ENCODE results near the gene SLC22A5.
"Not testable (repeated sequence)": the region's sequence is repeated elsewhere in the genome, so short reads cannot be mapped to it uniquely, and the experiment has no call there.

SLC22A5 gene

DNA sequence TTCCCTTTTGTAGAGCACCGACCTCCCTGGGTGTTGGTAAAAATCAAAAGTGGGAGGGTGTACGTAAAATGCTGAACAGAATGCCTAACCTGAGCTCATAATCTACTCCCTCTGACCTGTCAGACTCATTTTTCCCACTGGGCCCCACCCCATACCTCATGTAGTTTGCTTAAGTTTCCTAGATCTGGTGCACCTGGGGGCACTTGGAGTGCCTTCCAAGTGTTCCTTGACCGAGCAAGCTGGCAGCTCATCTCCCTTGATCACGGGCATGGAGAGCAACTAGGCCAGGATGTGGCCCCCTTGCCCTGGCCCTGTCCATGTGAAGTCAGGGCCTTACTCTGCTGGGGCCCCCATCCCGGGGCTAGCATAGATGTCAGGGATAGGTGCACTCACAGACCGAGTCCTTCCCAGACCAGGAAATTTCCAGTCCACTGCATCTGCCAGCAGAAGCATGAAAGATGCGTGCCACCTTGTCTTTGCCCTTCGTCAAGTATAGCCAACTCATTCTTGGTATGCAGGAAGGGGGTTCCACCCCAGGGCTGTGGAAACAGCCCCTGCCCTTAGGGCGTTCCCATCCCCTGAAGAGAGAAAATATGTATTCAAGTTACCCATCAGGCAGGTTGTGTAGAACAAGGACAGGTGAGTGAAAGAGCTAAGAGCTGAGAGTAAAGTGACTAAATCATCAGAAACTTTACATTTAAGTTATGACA, 41.9 kb downstream of the SLC22A5 start:
- no peak for DNase-seq (ENCODE audit: low read depth in 2 of 2)

- DNase-seq (ENCODE audit: low read depth in 2 of 2): no peak
Measured at GRCh38 chr5:132413567-132413966, 44.1 kb downstream of the SLC22A5 start.

- DNase-seq (ENCODE audit: low read depth in 2 of 2): no peak
Measured at GRCh38 chr5:132414634-132415378, 45.3 kb downstream of the SLC22A5 start.

- not testable (repeated sequence) for DNase-seq (ENCODE audit: low read depth in 2 of 2)
Measured at GRCh38 chr5:132415516-132415915, 46.0 kb downstream of the SLC22A5 start.

DNA sequence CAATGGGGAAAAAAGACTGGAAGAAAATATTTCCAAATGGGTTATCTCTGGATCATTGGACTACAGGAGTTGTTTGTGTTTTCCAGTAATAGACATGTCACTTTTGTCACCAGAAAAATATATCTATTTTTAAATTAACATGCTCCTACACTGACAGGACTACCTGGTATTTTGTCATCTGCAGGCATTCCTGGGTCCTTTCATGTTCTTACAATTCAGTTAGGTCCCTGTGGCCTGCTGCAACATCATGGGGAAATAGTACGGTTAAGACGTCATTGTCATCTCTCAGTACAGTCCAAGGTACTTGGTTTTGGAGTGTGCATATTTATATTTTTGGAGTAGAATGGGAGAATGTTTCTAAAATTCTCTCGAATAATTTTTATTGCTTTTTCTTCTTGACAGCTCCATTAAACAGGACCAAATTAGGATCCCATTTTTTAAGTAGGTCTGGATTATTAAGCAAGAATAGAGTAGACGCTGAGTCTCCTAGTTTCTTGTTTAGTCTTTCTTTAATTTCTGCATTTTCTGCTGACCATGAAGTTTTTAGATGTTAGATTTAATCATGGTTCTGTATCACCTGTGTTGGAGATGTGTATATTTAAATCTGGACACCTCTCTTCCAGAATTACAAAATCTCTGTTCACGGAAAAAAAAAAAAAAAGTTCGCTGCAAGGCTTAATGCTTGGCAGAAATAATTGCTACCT, 46.9 kb downstream of the SLC22A5 start:
- DNase-seq (ENCODE audit: low read depth in 2 of 2): no peak

DNA sequence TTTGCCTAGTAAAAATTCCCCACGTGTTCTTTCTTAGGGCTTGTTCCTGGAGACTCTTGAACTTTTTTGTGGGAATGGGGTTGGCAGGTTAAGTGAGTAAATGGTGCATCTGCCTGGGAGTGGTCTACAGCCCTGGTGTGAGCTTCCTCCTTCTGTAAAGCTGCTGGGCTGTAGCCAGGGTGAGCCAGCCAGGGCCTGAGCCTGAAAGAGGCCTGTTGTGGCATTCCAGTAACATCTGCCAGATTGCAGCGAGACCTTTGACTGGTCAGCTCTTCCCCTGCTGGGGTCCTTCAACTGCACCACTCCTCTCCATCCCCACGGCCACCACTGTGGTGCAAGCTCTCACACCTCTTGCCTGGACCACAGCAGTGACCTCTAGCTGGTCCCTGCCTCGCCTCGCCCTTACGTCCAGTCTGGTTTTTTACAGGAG, 47.5 kb downstream of the SLC22A5 start:
- no peak for DNase-seq (ENCODE audit: low read depth in 2 of 2)

DNA sequence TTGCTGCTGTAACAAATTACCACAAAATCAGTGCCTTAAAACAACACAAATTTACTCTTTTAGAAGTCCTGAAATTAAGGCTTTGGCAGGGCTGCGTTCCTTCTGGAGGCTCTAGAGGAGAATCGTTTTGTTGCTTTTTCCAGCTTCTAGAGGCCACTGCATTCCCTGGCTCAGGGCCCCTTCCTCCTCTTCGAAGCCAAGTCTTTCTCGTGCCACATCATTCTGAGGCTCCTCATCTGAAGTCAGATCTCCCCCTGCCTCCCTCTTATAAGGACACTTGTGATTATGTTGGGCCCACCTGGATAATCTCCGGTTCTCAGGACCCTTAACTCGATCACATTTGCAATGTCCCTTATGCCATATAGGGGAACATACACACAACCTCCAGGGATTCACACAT, 48.0 kb downstream of the SLC22A5 start:
- DNase-seq (ENCODE audit: low read depth in 2 of 2): no peak

- DNase-seq (ENCODE audit: low read depth in 2 of 2): no peak
Measured at GRCh38 chr5:132417889-132418485, 48.5 kb downstream of the SLC22A5 start.

DNA sequence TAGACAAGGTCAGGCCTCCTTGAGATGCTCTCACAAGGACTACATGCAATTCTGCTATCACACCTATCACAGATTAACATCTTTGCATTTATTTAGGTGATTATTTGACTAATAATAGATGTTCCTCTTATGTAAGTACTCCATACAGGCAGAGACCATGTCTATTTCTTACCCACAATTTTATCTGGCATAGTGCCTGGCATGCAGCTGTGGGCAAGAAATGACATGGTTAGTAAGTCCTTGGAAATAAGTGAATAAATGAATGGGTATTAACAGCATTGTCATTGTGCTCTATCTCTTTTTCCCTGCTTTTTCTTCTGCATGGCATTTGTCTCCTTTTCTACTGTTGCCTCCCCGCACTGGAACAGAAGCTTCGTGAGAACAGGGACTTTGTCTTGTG, 49.4 kb downstream of the SLC22A5 start:
- DNase-seq (ENCODE audit: low read depth in 2 of 2): no peak

- peak; percentile 33 to 45 for DNase-seq (ENCODE audit: low read depth in 2 of 2)
Measured at GRCh38 chr5:132419502-132420468, 50.3 kb downstream of the SLC22A5 start.

- DNase-seq (ENCODE audit: low read depth in 2 of 2): no peak
Measured at GRCh38 chr5:132420706-132421272, 51.3 kb downstream of the SLC22A5 start.

- DNase-seq (ENCODE audit: low read depth in 2 of 2): no peak
Measured at GRCh38 chr5:132421462-132421861, 52.0 kb downstream of the SLC22A5 start.

DNA sequence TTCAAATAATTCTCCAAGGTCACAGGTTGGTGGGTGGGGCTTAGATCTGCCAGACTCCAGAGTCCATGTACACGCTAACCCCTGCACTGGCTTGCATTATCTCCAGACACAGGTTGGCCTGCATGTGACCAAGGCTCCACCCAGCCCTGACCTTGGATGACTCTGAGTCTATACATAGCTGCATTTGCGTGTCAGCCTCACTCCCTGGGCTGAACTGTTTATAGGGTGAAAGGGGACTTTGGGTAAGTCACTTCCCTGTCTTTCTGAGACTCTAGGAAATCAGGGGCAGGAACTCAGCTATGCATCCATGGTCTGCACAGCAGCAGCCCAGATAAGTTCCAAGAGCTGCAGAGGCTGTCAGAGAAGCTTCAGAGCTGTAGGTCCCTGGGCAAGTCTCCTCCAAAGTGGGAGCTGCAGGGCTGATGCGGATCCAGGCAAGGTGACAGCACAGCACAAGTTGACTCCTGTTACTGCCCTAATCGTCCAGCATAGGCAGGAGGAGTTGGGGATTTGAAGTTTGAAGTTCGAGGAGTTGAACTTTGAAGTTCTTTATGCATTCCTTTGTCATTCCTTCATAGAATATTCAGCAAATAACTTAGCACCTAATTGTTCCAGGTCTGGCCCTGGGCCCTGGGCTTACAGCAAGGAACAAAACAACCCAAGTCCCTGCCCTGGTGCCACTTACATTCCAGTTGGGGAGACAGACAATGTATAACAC, 53.4 kb downstream of the SLC22A5 start:
- no peak for DNase-seq (ENCODE audit: low read depth in 2 of 2)

- DNase-seq (ENCODE audit: low read depth in 2 of 2): no peak
Measured at GRCh38 chr5:132423438-132423898, 54.0 kb downstream of the SLC22A5 start.

GRCh38 chr5:132424167-132424880, 54.8 kb downstream of the SLC22A5 start:
- no peak for DNase-seq (ENCODE audit: low read depth in 2 of 2)

- peak; percentile 67 to 79 for DNase-seq (ENCODE audit: low read depth in 2 of 2)
Measured at GRCh38 chr5:132425009-132425937, 55.8 kb downstream of the SLC22A5 start.

DNA sequence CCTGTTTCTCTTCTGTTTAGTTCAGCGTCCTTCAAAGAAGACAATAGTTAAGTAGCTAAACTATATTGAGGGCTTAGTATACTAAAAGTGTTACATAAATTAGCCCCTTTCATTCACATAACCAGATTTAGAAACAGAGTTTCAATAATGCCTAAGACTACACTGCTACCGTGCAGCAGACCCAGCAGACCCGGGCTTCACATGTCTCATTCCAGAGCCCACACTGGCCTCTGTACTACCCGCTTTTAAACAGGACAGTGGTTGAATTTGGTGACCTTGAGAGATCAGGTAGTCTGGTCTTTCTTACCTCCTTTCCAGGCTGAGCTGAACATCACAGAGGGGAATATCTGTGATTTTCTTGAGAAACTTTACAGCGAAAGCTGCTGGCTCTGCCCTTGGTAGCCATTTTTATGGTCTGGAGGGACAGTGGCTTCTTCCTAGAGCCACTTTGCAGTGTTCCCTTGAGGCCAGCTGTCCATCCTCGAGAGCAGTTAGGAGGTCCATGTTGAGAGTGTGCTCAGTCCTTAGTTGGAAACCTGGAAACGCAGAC, 56.5 kb downstream of the SLC22A5 start:
- DNase-seq (ENCODE audit: low read depth in 2 of 2): no peak
